ENCODE data around the gene TCN1. TPM values are rescaled to one million over a fixed set of nuclear protein-coding genes. Genes with fewer than 3 reads are reported as not detected.

Gene TCN1
- total RNA-seq, 4 donors from 2014 or later = not detected

- no peak overlapping the region for H3K4me3 ChIP-seq
- H3K9me3 ChIP-seq = no peaks in the 10 kb centered on the region
- intact Hi-C loops (cut with DNase I; ENCODE audit: low total_unique reads) (no loop called here), in situ Hi-C loops (cut with MboI; ENCODE audit: low sequenced_read_pairs in 4 of 4) (no loop called here)
- TF ChIP-seq CTCF (IDR thresholded peaks at IDR 0.05 in 4 of 5, conservative IDR thresholded peaks at IDR 0.05 in 1 of 5) (no peak), POLR2A (IDR thresholded peaks at IDR 0.05) (no peak)
- ATAC-seq (no peak), DNase-seq (no peak)
- no peaks in the 10 kb centered on the region for H3K36me3 ChIP-seq
- no peaks in the 10 kb centered on the region for H3K27me3 ChIP-seq
- H3K4me1 ChIP-seq = no peaks in the 10 kb centered on the region
- H3K27ac ChIP-seq = no peak overlapping the region
These were observed 5.8 kb upstream of the TCN1 start for GRCh38 chr11:59872076-59872475.

GRCh38 chr11:59867946-59868345 is 1.7 kb upstream of the TCN1 start:
- no peaks in the 10 kb centered on the region for H3K36me3 ChIP-seq
- ATAC-seq (no peak), DNase-seq (no peak)
- H3K27ac ChIP-seq = no peak overlapping the region
- no peak overlapping the region for H3K4me3 ChIP-seq
- TF ChIP-seq CTCF (IDR thresholded peaks at IDR 0.05 in 4 of 5, conservative IDR thresholded peaks at IDR 0.05 in 1 of 5) = no peak
- no peak for TF ChIP-seq POLR2A (IDR thresholded peaks at IDR 0.05)
- intact Hi-C loops (cut with DNase I; ENCODE audit: low total_unique reads) (no loop called here), in situ Hi-C loops (cut with MboI; ENCODE audit: low sequenced_read_pairs in 4 of 4) (no loop called here)
- H3K9me3 ChIP-seq = no peaks in the 10 kb centered on the region
- H3K4me1 ChIP-seq = no peaks in the 10 kb centered on the region
- H3K27me3 ChIP-seq = no peaks in the 10 kb centered on the region

- intact Hi-C loops (cut with DNase I; ENCODE audit: low total_unique reads) (no loop called here), in situ Hi-C loops (cut with MboI; ENCODE audit: low sequenced_read_pairs in 4 of 4) (no loop called here)
- Histone ChIP-seq H3K4me1 (no peaks in the 10 kb centered on the region), H3K4me3 (no peak overlapping the region), H3K27me3 (no peaks in the 10 kb centered on the region), H3K27ac (no peak overlapping the region), H3K9me3 (no peaks in the 10 kb centered on the region), H3K36me3 (no peaks in the 10 kb centered on the region)
- ATAC-seq (no peak), DNase-seq (no peak)
- no peak for TF ChIP-seq POLR2A (IDR thresholded peaks at IDR 0.05)
- no peak for TF ChIP-seq CTCF (IDR thresholded peaks at IDR 0.05 in 4 of 5, conservative IDR thresholded peaks at IDR 0.05 in 1 of 5)
These were observed 549 bp upstream of the TCN1 start for GRCh38 chr11:59866836-59867235.

- H3K27ac ChIP-seq = no peak overlapping the region
- no peak for ATAC-seq
These were observed 1.3 kb downstream of the TCN1 start for GRCh38 chr11:59865031-59865430.

More at GRCh38 chr11:59865031-59865430, 1.3 kb downstream of the TCN1 start:
- no peaks in the 10 kb centered on the region for H3K4me1 ChIP-seq
- TF ChIP-seq CTCF (IDR thresholded peaks at IDR 0.05 in 4 of 5, conservative IDR thresholded peaks at IDR 0.05 in 1 of 5) = no peak
- no peak for TF ChIP-seq POLR2A (IDR thresholded peaks at IDR 0.05)
- H3K36me3 ChIP-seq = no peaks in the 10 kb centered on the region
- in situ Hi-C loops (cut with MboI; ENCODE audit: low sequenced_read_pairs in 4 of 4) = no loop called here
- H3K27me3 ChIP-seq = no peaks in the 10 kb centered on the region
- DNase-seq = no peak
- no peaks in the 10 kb centered on the region for H3K9me3 ChIP-seq
- intact Hi-C loops (cut with DNase I; ENCODE audit: low total_unique reads) = no loop called here
- H3K4me3 ChIP-seq = no peak overlapping the region
